ENCODE measurements around the gene GUCY2D. TPM values are rescaled to one million over a fixed set of nuclear protein-coding genes. Genes with fewer than 3 reads are reported as not detected.

Gene GUCY2D
- total RNA-seq, 2 experiments from 2014 or later, result not detected

GRCh38 chr17:8044819-8045810 is 42.7 kb downstream of the GUCY2D start:
- Histone ChIP-seq H4K20me1 (ENCODE audit: insufficient read depth, low read length) (no peaks in the 10 kb centered on the region), H3K9me3 (ENCODE audit: low read length) (no peaks in the 10 kb centered on the region), H3K79me2 (ENCODE audit: insufficient read depth, low read depth, low read length) (no peaks in the 10 kb centered on the region), H3K4me2 (ENCODE audit: low read length) (no peak overlapping the region), H3K9me2 (ENCODE audit: insufficient read depth, low read length) (no peaks in the 10 kb centered on the region), H3K27ac (ENCODE audit: low read depth, low read length, poor library complexity, severe bottlenecking) (no peak overlapping the region), H3K4me3 (ENCODE audit: low read depth, low read length, poor library complexity, severe bottlenecking) (no peak overlapping the region), H2AFZ (ENCODE audit: low read length) (no peak overlapping the region), H3K36me3 (ENCODE audit: insufficient read depth, low read length) (no peaks in the 10 kb centered on the region), H3K4me1 (ENCODE audit: insufficient read depth, low read length, poor library complexity, severe bottlenecking) (no peaks in the 10 kb centered on the region)
- POLR2A ChIA-PET, result no interaction called here
- TF ChIP-seq CTCF (conservative IDR thresholded peaks at IDR 0.05; ENCODE audit: low read length) (no peak), EZH2phosphoT487 (IDR thresholded peaks at IDR 0.05; ENCODE audit: borderline replicate concordance, low read depth, low read length) (no peak)
- intact Hi-C loops (cut with micrococcal nuclease; ENCODE audit: unreplicated experiment), result loop anchor here (5.0 to 10.0 kb wide), 2 partner anchors 220 to 303 kb away; no protein-coding TSS in a partner anchor
- CTCF ChIA-PET (ENCODE audit: unreplicated experiment), result no interaction called here
- no TSS peak for BruUV-seq (replicated peaks)
- no peak for DNase-seq (ENCODE audit: low spot score)

- DNase-seq (ENCODE audit: low spot score), result no peak
- Histone ChIP-seq H3K9me2 (ENCODE audit: insufficient read depth, low read length) (no peaks in the 10 kb centered on the region), H4K20me1 (ENCODE audit: insufficient read depth, low read length) (no peaks in the 10 kb centered on the region), H3K27ac (ENCODE audit: low read depth, low read length, poor library complexity, severe bottlenecking) (no peak overlapping the region), H3K4me2 (ENCODE audit: low read length) (no peak overlapping the region), H3K36me3 (ENCODE audit: insufficient read depth, low read length) (no peaks in the 10 kb centered on the region), H3K4me1 (ENCODE audit: insufficient read depth, low read length, poor library complexity, severe bottlenecking) (no peaks in the 10 kb centered on the region), H2AFZ (ENCODE audit: low read length) (no peak overlapping the region), H3K79me2 (ENCODE audit: insufficient read depth, low read depth, low read length) (no peaks in the 10 kb centered on the region), H3K4me3 (ENCODE audit: low read depth, low read length, poor library complexity, severe bottlenecking) (no peak overlapping the region), H3K9me3 (ENCODE audit: low read length) (no peaks in the 10 kb centered on the region)
- TF ChIP-seq EZH2phosphoT487 (IDR thresholded peaks at IDR 0.05; ENCODE audit: borderline replicate concordance, low read depth, low read length) (no peak), CTCF (conservative IDR thresholded peaks at IDR 0.05; ENCODE audit: low read length) (no peak)
- CTCF ChIA-PET (ENCODE audit: unreplicated experiment), result no interaction called here
- intact Hi-C loops (cut with micrococcal nuclease; ENCODE audit: unreplicated experiment), result loop anchor here (10.0 kb wide), 1 partner anchor 222 kb away; no protein-coding TSS in a partner anchor
- BruUV-seq (replicated peaks), result no TSS peak
- POLR2A ChIA-PET, result interaction anchor here (0.5 kb wide), 1 partner anchor 279 kb away, joined by 4 read pairs; no protein-coding TSS in a partner anchor
These were observed 44.0 kb downstream of the GUCY2D start for GRCh38 chr17:8046306-8046928.

Data from OCI-LY7 (cell line).